SK-N-MC (cell line): ENCODE measurements around the gene AATK.

Experiments used
- DNase-seq: peaks from one replicate; pipeline ENCODE4 v3.0.0-alpha.2; 2011; ENCODE audit warnings: low read depth, low spot score
- H3K27ac ChIP-seq: fragments of 200-600 bp; sonication (generic); 2 replicates; pipeline ENCODE4 v1.5.1; 2016; ENCODE audit warnings: mixed run types
- H3K36me3 ChIP-seq: fragments of 200-600 bp; sonication (generic); 2 replicates; pipeline ENCODE4 v1.6.1; 2017; ENCODE audit warnings: antibody characterized with exemption, low read length, mixed read lengths; ENCODE audit not compliant: insufficient read depth
- H3K4me3 ChIP-seq: fragments of 200-600 bp; sonication (generic); 2 replicates; pipeline ENCODE4 v1.5.1; 2016
- H3K9ac ChIP-seq: fragments of 200-600 bp; sonication (generic); 2 replicates; pipeline ENCODE4 v1.8.0; 2017; ENCODE audit warnings: mixed run types, mixed read lengths; ENCODE audit not compliant: insufficient read length
- H3K9me3 ChIP-seq: fragments of 200-600 bp; sonication (generic); 2 replicates; pipeline ENCODE4 v1.6.1; 2017; ENCODE audit warnings: low read depth, mild to moderate bottlenecking, antibody characterized with exemption, low read length, moderate library complexity, mixed read lengths
- EZH2 ChIP-seq: fragments of 200-600 bp; sonication (generic); IDR thresholded peaks from one replicate; pipeline ENCODE4 v1.6.1; 2017; ENCODE audit warnings: antibody characterized with exemption
- FOXP2 ChIP-seq: optimal IDR thresholded peaks from 2 replicates; pipeline ENCODE3; 2011; ENCODE audit warnings: mild to moderate bottlenecking, moderate library complexity; ENCODE audit not compliant: insufficient read depth; ENCODE audit errors: extremely low read length, control extremely low read depth
- POLR2AphosphoS5 ChIP-seq: IDR thresholded peaks from 2 replicates; pipeline ENCODE4 v1.6.1; 2012; ENCODE audit warnings: mild to moderate bottlenecking, low read depth, low read length, borderline replicate concordance

The AATK gene

GRCh38 chr17:81187586-81188490 lies 21.8 kb upstream of the AATK start:
- H3K27ac ChIP-seq, result no peak overlapping the region
- H3K36me3 ChIP-seq, result no peaks in the 10 kb centered on the region

DNA sequence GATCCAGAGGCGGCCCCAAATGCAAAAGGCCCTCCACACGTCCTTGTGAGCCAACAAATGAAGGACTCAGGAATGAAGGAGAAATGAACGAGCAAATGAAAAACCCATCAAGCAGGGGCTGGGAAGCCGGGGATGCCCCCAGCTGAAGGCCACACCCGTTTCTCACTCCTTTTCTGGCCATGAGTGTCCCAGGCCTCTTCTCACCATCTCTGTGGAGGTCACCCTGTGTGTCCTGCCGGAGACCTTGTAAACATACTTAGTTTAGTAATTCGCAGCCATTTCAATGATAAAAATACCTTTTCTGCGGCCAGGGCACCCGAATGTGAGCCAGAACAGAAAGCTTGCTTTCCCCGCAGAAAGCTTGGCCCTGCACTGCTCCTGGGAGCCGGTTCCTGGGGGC lies 21.1 kb upstream of the AATK start:
- Histone ChIP-seq H3K36me3 (no peaks in the 10 kb centered on the region), H3K9me3 (no peaks in the 10 kb centered on the region), H3K4me3 (no peak overlapping the region), H3K9ac (no peak overlapping the region), H3K27ac (no peak overlapping the region)
- DNase-seq, result no peak
- TF ChIP-seq POLR2AphosphoS5 (no peak), FOXP2 (no peak), EZH2 (no peak)

More at GRCh38 chr17:81187586-81188490, 21.8 kb upstream of the AATK start:
- Histone ChIP-seq H3K9me3 (no peaks in the 10 kb centered on the region), H3K4me3 (no peak overlapping the region), H3K9ac (no peak overlapping the region)
- no peak for DNase-seq
- TF ChIP-seq POLR2AphosphoS5 (no peak), FOXP2 (no peak), EZH2 (no peak)

DNA sequence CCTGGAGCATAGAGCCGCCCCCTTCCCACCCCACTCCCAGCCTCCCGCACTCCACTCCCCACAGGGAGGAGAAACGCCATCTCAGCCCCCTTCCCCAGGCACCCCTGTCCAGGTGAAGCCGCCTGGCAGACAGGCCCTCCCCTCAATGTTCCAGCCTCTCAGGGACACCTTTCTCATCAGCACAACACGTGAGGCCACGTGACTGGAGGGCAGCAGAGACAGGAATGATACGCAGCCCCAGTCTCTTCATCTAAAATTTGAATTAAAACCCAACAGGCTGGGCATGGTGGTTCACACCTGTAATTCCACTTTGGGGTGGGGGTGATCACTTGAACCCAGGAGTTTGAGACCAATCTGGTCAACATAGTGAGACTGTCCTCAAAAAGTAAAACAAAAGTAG lies 20.2 kb upstream of the AATK start:
- Histone ChIP-seq H3K9me3 (no peaks in the 10 kb centered on the region), H3K4me3 (no peak overlapping the region), H3K27ac (no peak overlapping the region), H3K9ac (no peak overlapping the region), H3K36me3 (no peaks in the 10 kb centered on the region)
- DNase-seq, result no peak
- TF ChIP-seq FOXP2 (no peak), POLR2AphosphoS5 (no peak), EZH2 (no peak)

GRCh38 chr17:81184555-81184954 lies 18.5 kb upstream of the AATK start:
- Histone ChIP-seq H3K36me3 (no peaks in the 10 kb centered on the region), H3K4me3 (no peak overlapping the region), H3K9ac (no peak overlapping the region), H3K27ac (no peak overlapping the region), H3K9me3 (no peaks in the 10 kb centered on the region)
- no peak for TF ChIP-seq EZH2
- TF ChIP-seq FOXP2, result no peak
- TF ChIP-seq POLR2AphosphoS5, result no peak
- DNase-seq, result no peak

GRCh38 chr17:81183807-81184206 lies 17.8 kb upstream of the AATK start:
- no peaks in the 10 kb centered on the region for H3K9me3 ChIP-seq
- DNase-seq, result no peak
- H3K36me3 ChIP-seq, result no peaks in the 10 kb centered on the region
- no peak overlapping the region for H3K9ac ChIP-seq
- TF ChIP-seq FOXP2, result no peak
- TF ChIP-seq EZH2, result no peak
- no peak for TF ChIP-seq POLR2AphosphoS5
- no peak overlapping the region for H3K4me3 ChIP-seq
- H3K27ac ChIP-seq, result no peak overlapping the region

GRCh38 chr17:81183316-81183715 lies 17.3 kb upstream of the AATK start:
- TF ChIP-seq POLR2AphosphoS5 (no peak), FOXP2 (no peak), EZH2 (no peak)
- no peak for DNase-seq
- no peak overlapping the region for H3K27ac ChIP-seq
- H3K36me3 ChIP-seq, result no peaks in the 10 kb centered on the region
- no peak overlapping the region for H3K9ac ChIP-seq
- no peak overlapping the region for H3K4me3 ChIP-seq
- H3K9me3 ChIP-seq, result no peaks in the 10 kb centered on the region

DNA sequence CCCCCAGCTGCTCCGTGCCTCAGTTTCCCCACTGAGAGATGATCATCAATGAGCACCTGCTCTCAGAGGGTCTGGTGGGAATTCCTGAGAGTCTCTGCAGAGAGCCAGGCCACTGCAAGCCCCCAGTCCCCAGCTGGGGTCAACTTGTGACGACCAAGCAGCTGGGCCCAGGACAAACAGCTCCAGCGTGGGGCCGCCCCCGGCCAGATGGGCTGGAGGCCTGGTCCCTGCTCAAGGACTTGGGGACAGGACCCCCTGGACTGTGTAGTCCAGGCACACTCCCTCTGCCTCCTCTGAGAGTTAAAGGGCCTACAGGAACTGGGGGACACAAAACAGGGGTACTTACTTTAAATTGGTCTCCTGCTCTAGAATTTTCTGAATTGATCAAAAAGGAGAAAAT lies 16.6 kb upstream of the AATK start:
- H3K36me3 ChIP-seq, result no peaks in the 10 kb centered on the region
- no peak overlapping the region for H3K27ac ChIP-seq

GRCh38 chr17:81181811-81182185 lies 15.8 kb upstream of the AATK start:
- TF ChIP-seq FOXP2, result no peak
- no peak for TF ChIP-seq POLR2AphosphoS5
- no peak for TF ChIP-seq EZH2
- DNase-seq, result no peak
- no peak overlapping the region for H3K27ac ChIP-seq
- H3K9me3 ChIP-seq, result no peaks in the 10 kb centered on the region
- H3K36me3 ChIP-seq, result no peaks in the 10 kb centered on the region
- no peak overlapping the region for H3K4me3 ChIP-seq
- H3K9ac ChIP-seq, result no peak overlapping the region

More for the DNA sequence above, 16.6 kb upstream of the AATK start:
- H3K9ac ChIP-seq, result no peak overlapping the region
- DNase-seq, result no peak
- H3K9me3 ChIP-seq, result no peaks in the 10 kb centered on the region
- TF ChIP-seq EZH2, result no peak
- H3K4me3 ChIP-seq, result no peak overlapping the region
